Activated CD8-positive, alpha-beta T cell treated with anti-CD3 and anti-CD28 coated beads for 36 hours (primary cell): ENCODE data around the gene SPTLC3. TPM values are rescaled to one million over a fixed set of nuclear protein-coding genes. Genes with fewer than 3 reads are reported as not detected.

ENCODE experiments used
- ATAC-seq: fragments of 200-7000 bp; cut with Tn5 transposase; one replicate; pipeline ENCODE4 v1.10.0; 2021; ENCODE audit warnings: mild to moderate bottlenecking, moderate library complexity
- CTCF ChIA-PET: fragments of 350-600 bp; sonication (Branson Sonifier 250); formaldehyde crosslinking; loops from one replicate; lab custom pipeline; 2021; ENCODE audit warnings: antibody characterized with exemption; lab: Charles Lee
- POLR2A ChIA-PET: fragments of 350-600 bp; sonication (Branson Sonifier 250); formaldehyde crosslinking; loops from one replicate; lab custom pipeline; 2021; ENCODE audit warnings: antibody characterized with exemption; lab: Charles Lee
- DNase-seq: peaks from one replicate; pipeline ENCODE4 v3.0.0-alpha.2; 2020
- H3K27ac Mint-ChIP-seq: one replicate; pipeline ENCODE4 v1.8.0; 2021; ENCODE audit warnings: mild to moderate bottlenecking, mixed read lengths
- H3K27me3 Mint-ChIP-seq: one replicate; pipeline ENCODE4 v1.8.0; 2021; ENCODE audit warnings: mixed read lengths
- H3K36me3 Mint-ChIP-seq: one replicate; pipeline ENCODE4 v1.8.0; 2021; ENCODE audit warnings: low read depth, mixed read lengths
- H3K4me1 Mint-ChIP-seq: one replicate; pipeline ENCODE4 v1.8.0; 2021; ENCODE audit warnings: low read depth, mixed read lengths
- H3K4me3 Mint-ChIP-seq: one replicate; pipeline ENCODE4 v1.8.0; 2021; ENCODE audit warnings: mild to moderate bottlenecking, moderate library complexity, mixed read lengths
- H3K9me3 Mint-ChIP-seq: one replicate; pipeline ENCODE4 v1.8.0; 2021; ENCODE audit warnings: mixed read lengths
- intact Hi-C: fragments of 100-400 bp; cut with micrococcal nuclease; formaldehyde crosslinking; loops from one replicate; pipeline ENCODE4 v1.10.0; 2022
- total RNA-seq, 2 experiments: library from RNA; stranded (reverse); gene quantifications; one replicate each; pipeline ENCODE4 v1.2.3, GENCODE V29; 2021
- TF ChIP-seq, protein P1 (sequence below): fragments of 200-600 bp; IDR thresholded peaks from one replicate; pipeline ENCODE4 v1.8.0; 2022; ENCODE audit warnings: antibody characterized with exemption, mild to moderate bottlenecking

SPTLC3 gene
- total RNA-seq, 2 experiments from 2014 or later = 0.72 to 0.77 TPM

DNA sequence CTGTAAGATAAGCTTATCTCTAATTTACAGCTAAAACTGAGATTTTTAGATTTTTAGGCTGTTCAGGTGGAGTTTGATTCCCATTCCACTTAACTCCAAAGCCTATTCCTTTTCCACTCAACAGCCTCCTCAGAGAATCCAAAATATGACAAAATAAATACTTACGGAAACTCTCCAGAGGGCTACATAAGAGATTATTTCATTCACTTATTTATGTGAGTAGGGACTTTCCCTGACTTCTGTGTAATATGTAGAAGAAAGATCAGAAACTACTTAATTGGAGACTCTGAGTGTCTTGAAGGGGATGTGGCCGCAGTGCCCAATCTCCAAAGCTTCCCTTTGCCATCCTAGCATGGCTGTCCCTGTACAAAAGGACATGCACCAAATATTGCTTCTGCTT lies 140.2 kb downstream of the SPTLC3 start:
- H3K27ac Mint-ChIP-seq = no peak overlapping the region
- CTCF ChIA-PET = interaction anchor here (1.2 to 1.4 kb wide), 2 partner anchors 9 to 399 kb away, joined by 3 read pairs; no protein-coding TSS in a partner anchor
- no peak overlapping the region for H3K4me3 Mint-ChIP-seq
- no peaks in the 10 kb centered on the region for H3K9me3 Mint-ChIP-seq
- peaks cover 3% of the 10 kb centered on the region for H3K4me1 Mint-ChIP-seq
- TF ChIP-seq, protein P1, sequence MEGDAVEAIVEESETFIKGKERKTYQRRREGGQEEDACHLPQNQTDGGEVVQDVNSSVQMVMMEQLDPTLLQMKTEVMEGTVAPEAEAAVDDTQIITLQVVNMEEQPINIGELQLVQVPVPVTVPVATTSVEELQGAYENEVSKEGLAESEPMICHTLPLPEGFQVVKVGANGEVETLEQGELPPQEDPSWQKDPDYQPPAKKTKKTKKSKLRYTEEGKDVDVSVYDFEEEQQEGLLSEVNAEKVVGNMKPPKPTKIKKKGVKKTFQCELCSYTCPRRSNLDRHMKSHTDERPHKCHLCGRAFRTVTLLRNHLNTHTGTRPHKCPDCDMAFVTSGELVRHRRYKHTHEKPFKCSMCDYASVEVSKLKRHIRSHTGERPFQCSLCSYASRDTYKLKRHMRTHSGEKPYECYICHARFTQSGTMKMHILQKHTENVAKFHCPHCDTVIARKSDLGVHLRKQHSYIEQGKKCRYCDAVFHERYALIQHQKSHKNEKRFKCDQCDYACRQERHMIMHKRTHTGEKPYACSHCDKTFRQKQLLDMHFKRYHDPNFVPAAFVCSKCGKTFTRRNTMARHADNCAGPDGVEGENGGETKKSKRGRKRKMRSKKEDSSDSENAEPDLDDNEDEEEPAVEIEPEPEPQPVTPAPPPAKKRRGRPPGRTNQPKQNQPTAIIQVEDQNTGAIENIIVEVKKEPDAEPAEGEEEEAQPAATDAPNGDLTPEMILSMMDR = no peak
- no peak for DNase-seq
- H3K36me3 Mint-ChIP-seq = no peaks in the 10 kb centered on the region
- POLR2A ChIA-PET = no interaction called here
- H3K27me3 Mint-ChIP-seq = peaks cover 8% of the 10 kb centered on the region
- intact Hi-C loops = no loop called here
- ATAC-seq = no peak

DNA sequence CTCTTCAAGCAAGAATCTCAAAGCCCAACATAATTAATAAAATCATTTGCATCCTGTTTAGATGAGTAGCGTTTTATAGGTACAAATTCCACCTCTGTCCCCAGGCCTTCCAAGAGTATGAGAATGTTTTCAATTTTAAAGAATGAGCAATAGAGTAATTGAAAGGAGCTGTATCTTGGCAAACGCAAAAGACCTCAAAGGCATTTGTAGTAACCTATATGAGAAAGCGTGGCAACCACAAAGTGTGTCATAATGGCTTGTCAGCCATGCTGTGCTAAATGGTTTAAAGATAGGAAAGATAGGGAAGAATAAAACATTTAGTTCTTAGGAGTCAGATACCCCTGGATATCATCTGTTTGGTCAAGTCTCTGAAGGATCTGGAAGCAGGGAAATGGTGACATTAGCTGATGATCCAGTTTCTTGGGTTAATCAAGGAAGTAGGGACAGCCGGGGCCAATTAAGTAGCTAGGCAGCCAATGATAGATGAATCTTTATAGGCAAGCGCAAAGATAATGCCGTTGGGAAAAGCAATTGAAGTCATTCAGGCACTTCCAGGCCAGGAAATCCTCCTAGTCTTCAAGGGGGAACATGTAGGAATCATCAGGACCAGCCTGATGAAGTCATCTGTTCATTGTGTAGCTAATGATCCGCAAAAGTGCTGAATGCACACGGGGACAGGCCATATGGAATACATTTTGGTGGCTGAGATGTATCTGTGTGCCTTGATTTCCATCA lies 140.8 kb downstream of the SPTLC3 start:
- no peak for DNase-seq
- H3K9me3 Mint-ChIP-seq = no peaks in the 10 kb centered on the region
- peaks cover 8% of the 10 kb centered on the region for H3K27me3 Mint-ChIP-seq
- peaks cover 3% of the 10 kb centered on the region for H3K4me1 Mint-ChIP-seq
- POLR2A ChIA-PET = no interaction called here
- no peak for ATAC-seq
- no peak overlapping the region for H3K27ac Mint-ChIP-seq
- CTCF ChIA-PET = interaction anchor here (1.2 to 1.4 kb wide), 2 partner anchors 9 to 399 kb away, joined by 3 read pairs; no protein-coding TSS in a partner anchor
- H3K36me3 Mint-ChIP-seq = no peaks in the 10 kb centered on the region
- intact Hi-C loops = no loop called here
- no peak overlapping the region for H3K4me3 Mint-ChIP-seq
- TF ChIP-seq, protein P1 = no peak

DNA sequence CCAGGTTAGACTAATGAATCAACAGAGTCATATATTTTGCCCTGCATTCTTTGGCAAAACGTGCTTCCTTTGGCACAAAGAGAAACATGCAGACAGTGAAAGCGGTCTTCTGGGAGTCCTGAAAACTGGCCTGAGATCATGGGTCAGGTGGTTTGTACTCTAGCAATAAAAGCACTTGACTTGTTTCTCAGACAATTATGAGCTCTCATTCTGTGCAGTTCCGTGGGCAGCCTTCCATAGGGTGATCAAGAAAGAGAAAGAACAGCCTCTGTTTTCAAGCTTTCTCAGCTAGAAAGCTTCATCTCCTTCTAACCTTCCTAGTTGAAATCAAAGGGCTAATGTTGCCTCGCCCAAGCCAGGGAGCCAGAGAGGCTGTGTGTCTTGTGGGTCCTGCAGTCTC lies 149.6 kb downstream of the SPTLC3 start:
- Mint-ChIP-seq H3K4me1 (no peaks in the 10 kb centered on the region), H3K27ac (no peak overlapping the region), H3K36me3 (no peaks in the 10 kb centered on the region), H3K27me3 (no peaks in the 10 kb centered on the region), H3K4me3 (no peak overlapping the region), H3K9me3 (no peaks in the 10 kb centered on the region)
- CTCF ChIA-PET = interaction anchor here (0.8 kb wide), 1 partner anchor 234 kb away, joined by 3 read pairs; no protein-coding TSS in a partner anchor
- TF ChIP-seq, protein P1 = no peak
- ATAC-seq = no peak
- POLR2A ChIA-PET = no interaction called here
- intact Hi-C loops = no loop called here
- no peak for DNase-seq

DNA sequence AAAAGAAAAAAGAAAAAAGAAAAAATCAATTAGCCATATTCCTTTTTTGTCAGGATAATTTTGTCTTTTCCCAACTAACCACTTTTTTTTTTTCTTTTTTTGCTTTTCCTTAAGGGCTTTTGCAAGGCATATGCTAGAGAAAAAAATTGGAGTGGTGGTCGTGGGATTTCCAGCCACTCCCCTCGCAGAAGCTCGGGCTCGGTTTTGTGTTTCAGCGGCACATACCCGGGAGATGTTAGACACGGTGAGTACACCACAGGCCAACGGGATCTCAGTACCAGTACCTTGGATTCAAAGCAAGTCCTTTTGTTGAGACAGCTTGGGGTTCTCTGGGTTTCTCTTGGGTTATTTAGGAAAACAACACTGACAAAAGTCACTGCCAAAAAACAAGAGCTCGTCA lies 151.1 kb downstream of the SPTLC3 start:
- TF ChIP-seq, protein P1 = no peak
- no peak overlapping the region for H3K27ac Mint-ChIP-seq
- ChIA-PET POLR2A (interaction anchor here (0.6 kb wide), 1 partner anchor 64 kb away, joined by 3 read pairs; no protein-coding TSS in a partner anchor), CTCF (no interaction called here)
- ATAC-seq (no peak), DNase-seq (no peak)
- no peaks in the 10 kb centered on the region for H3K9me3 Mint-ChIP-seq
- no peak overlapping the region for H3K4me3 Mint-ChIP-seq
- H3K27me3 Mint-ChIP-seq = no peaks in the 10 kb centered on the region
- H3K4me1 Mint-ChIP-seq = no peaks in the 10 kb centered on the region
- no peaks in the 10 kb centered on the region for H3K36me3 Mint-ChIP-seq
- intact Hi-C loops = no loop called here

DNA sequence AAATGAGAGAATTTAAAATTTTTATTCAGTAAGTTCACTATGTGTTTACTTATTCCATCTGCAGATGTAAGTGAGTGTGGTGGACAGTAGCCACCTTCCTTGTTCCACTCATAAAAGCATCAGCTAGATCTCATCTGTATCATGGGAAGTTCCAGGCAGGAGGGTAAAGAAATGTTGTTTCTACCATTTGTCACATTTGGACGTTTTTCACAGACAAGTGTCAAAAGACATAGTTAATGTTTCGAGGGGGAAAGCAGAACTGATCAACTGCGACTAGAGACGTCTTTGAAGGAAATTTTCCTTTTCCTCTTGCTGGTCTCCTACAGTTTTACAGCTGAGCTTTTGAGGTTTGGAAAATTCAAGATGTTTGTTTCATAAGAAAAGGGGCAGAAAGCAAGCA lies 156.4 kb downstream of the SPTLC3 start:
- ChIA-PET POLR2A (no interaction called here), CTCF (no interaction called here)
- intact Hi-C loops = no loop called here
- no peak for ATAC-seq
- Mint-ChIP-seq H3K4me3 (no peak overlapping the region), H3K27ac (no peak overlapping the region), H3K36me3 (no peaks in the 10 kb centered on the region), H3K27me3 (peaks cover 1% of the 10 kb centered on the region), H3K9me3 (no peaks in the 10 kb centered on the region), H3K4me1 (no peaks in the 10 kb centered on the region)
- TF ChIP-seq, protein P1 = no peak
- DNase-seq = no peak
